HCT116 (cell line): Measurements from ENCODE around the gene RLN3. TPM values are rescaled to one million over a fixed set of nuclear protein-coding genes. Genes with fewer than 3 reads are reported as not detected.

ENCODE experiments used
- ATAC-seq: fragments of 200-7000 bp; cut with Tn5 transposase; 2 replicates; pipeline ENCODE4 v1.9.1; 2020; ENCODE audit warnings: mild to moderate bottlenecking, moderate library complexity
- BruUV-seq: library from RNA; stranded (reverse); fragments of 400-500 nt; replicated peaks from 2 replicates; lab custom pipeline; 2021; lab: Mats Ljungman, UMichigan
- CTCF ChIA-PET: fragments of 300-600 bp; sonication (Branson Sonifier 250); formaldehyde crosslinking; loops from one replicate; lab custom pipeline; 2021; ENCODE audit warnings: antibody characterized with exemption; lab: Charles Lee
- POLR2A ChIA-PET: fragments of 300-600, 350-600 bp; sonication (Branson Sonifier 250); formaldehyde crosslinking; loops from one replicate; lab custom pipeline; 2021; ENCODE audit warnings: antibody characterized with exemption; lab: Charles Lee
- RAD21 ChIA-PET, 2 experiments: fragments of 300-600 bp; sonication (Branson Sonifier 250); formaldehyde crosslinking; loops; one replicate each; lab custom pipeline; 2023; ENCODE audit warnings: low total read pairs in 2 of 2; ENCODE audit not compliant: uncharacterized antibody in 2 of 2, unreplicated experiment in 2 of 2, low non-redundant PET in 1 of 2; lab: Charles Lee
- DNase-seq: peaks from one replicate; pipeline ENCODE4 v3.0.0-alpha.2; 2010; ENCODE audit warnings: low read depth, low spot score
- H2AFZ ChIP-seq: fragments of 200-600 bp; shearing (Covaris generic), sonication (generic); 2 replicates; pipeline ENCODE4 v1.6.1; 2017; ENCODE audit warnings: low read depth, mixed run types, mixed read lengths, antibody characterized with exemption, low read length; ENCODE audit not compliant: poor library complexity, severe bottlenecking
- H3K27ac ChIP-seq: 2 replicates; pipeline ENCODE4 v1.5.1; 2012; ENCODE audit warnings: low read depth, low read length
- H3K27me3 ChIP-seq: fragments of 200-600 bp; sonication (generic); 2 replicates; pipeline ENCODE4 v1.6.1; 2016; ENCODE audit warnings: mixed run types, low read length, mixed read lengths; ENCODE audit not compliant: insufficient read depth
- H3K36me3 ChIP-seq, 2 experiments: fragments of 200-500 bp in 1 of 2; fragments of 200-600 bp in 1 of 2; sonication (Bioruptor generic) in 1 of 2; sonication (generic) in 1 of 2; 2 replicates each; pipeline versions ENCODE4 v1.5.1 to v1.6.1; 2014 to 2016; ENCODE audit warnings: low read length in 2 of 2, inconsistent platforms in 1 of 2, mixed read lengths in 1 of 2, mixed run types in 1 of 2; ENCODE audit not compliant: insufficient read depth in 2 of 2, control insufficient read depth in 1 of 2
- H3K4me1 ChIP-seq, 2 experiments: fragments of 200-600 bp in 1 of 2; sonication (generic) in 1 of 2; 2 replicates each; pipeline versions ENCODE4 v1.5.1 to v1.6.1; 2012 to 2017; ENCODE audit warnings: low read length in 2 of 2, inconsistent platforms in 1 of 2, mild to moderate bottlenecking in 1 of 2, mixed read lengths in 1 of 2, mixed run types in 1 of 2, moderate library complexity in 1 of 2; ENCODE audit not compliant: insufficient read depth in 2 of 2, control insufficient read depth in 1 of 2
- H3K4me2 ChIP-seq: fragments of 200-600 bp; sonication (generic); 2 replicates; pipeline ENCODE4 v1.6.1; 2017; ENCODE audit warnings: mixed run types, low read length, mixed read lengths
- H3K4me3 ChIP-seq, 2 experiments: fragments of 200-600 bp in 1 of 2; sonication (generic) in 1 of 2; replicated peaks in 1 of 2; 2 replicates each; pipeline ENCODE4 v1.5.1; 2011 to 2016; ENCODE audit warnings: low read length in 2 of 2, control low read depth in 1 of 2, low read depth in 1 of 2, mild to moderate bottlenecking in 1 of 2, mixed read lengths in 1 of 2, mixed run types in 1 of 2
- H3K79me2 ChIP-seq: fragments of 200-600 bp; sonication (generic); 2 replicates; pipeline ENCODE4 v1.6.1; 2017; ENCODE audit warnings: mild to moderate bottlenecking, mixed run types, low read length, moderate library complexity, mixed read lengths; ENCODE audit not compliant: insufficient read depth
- H3K9ac ChIP-seq: fragments of 200-600 bp; sonication (generic); 2 replicates; pipeline ENCODE4 v1.6.1; 2016; ENCODE audit warnings: low read length, mixed read lengths
- H3K9me2 ChIP-seq: fragments of 200-600 bp; sonication (generic), shearing (Covaris generic); 2 replicates; pipeline ENCODE4 v1.6.1; 2017; ENCODE audit warnings: mixed run types, mild to moderate bottlenecking, moderate library complexity; ENCODE audit not compliant: insufficient read depth
- H3K9me3 ChIP-seq, 2 experiments: fragments of 200-500 bp in 1 of 2; fragments of 200-600 bp in 1 of 2; sonication (Bioruptor generic) in 1 of 2; sonication (generic) in 1 of 2; 2 replicates each; pipeline ENCODE4 v1.6.1; 2014 to 2017; ENCODE audit warnings: low read length in 2 of 2, mixed read lengths in 2 of 2, inconsistent platforms in 1 of 2, low read depth in 1 of 2, mild to moderate bottlenecking in 1 of 2, mixed run types in 1 of 2, moderate library complexity in 1 of 2; ENCODE audit not compliant: control insufficient read depth in 1 of 2, insufficient read depth in 1 of 2
- H4K20me1 ChIP-seq: fragments of 200-600 bp; sonication (generic), shearing (Covaris generic); 2 replicates; pipeline ENCODE4 v1.6.1; 2017; ENCODE audit warnings: mixed run types, mild to moderate bottlenecking, moderate library complexity; ENCODE audit not compliant: insufficient read depth
- CBX3 ChIP-seq: IDR thresholded peaks from 2 replicates; pipeline ENCODE4 v1.6.1; 2012; ENCODE audit warnings: low read depth
- CEBPB ChIP-seq: IDR thresholded peaks from 2 replicates; pipeline ENCODE4 v1.6.1; 2012; ENCODE audit warnings: low read depth
- EGR1 ChIP-seq: IDR thresholded peaks from 2 replicates; pipeline ENCODE4 v1.6.1; 2012; ENCODE audit warnings: low read depth
- EZH2 ChIP-seq: fragments of 200-600 bp; sonication (generic); IDR thresholded peaks from 2 replicates; pipeline ENCODE4 v1.6.1; 2017; ENCODE audit warnings: antibody characterized with exemption, mixed run types
- EZH2phosphoT487 ChIP-seq: fragments of 200-600 bp; IDR thresholded peaks from 2 replicates; pipeline ENCODE4 v1.6.1; 2018; ENCODE audit warnings: antibody characterized with exemption, borderline replicate concordance
- FOSL1 ChIP-seq: IDR thresholded peaks from 2 replicates; pipeline ENCODE4 v1.6.1; 2012; ENCODE audit warnings: low read depth
- JUND ChIP-seq: IDR thresholded peaks from 2 replicates; pipeline ENCODE4 v1.6.1; 2012
- POLR2A ChIP-seq: IDR thresholded peaks from 2 replicates; pipeline ENCODE4 v1.7.0; 2011; ENCODE audit warnings: borderline replicate concordance; ENCODE audit not compliant: insufficient read depth, insufficient read length; ENCODE audit errors: extremely low read depth
- POLR2AphosphoS5 ChIP-seq: IDR thresholded peaks from 2 replicates; pipeline ENCODE4 v1.6.1; 2011; ENCODE audit warnings: mild to moderate bottlenecking, low read depth, low read length, moderate library complexity
- SP1 ChIP-seq: IDR thresholded peaks from 2 replicates; pipeline ENCODE4 v1.6.1; 2012; ENCODE audit warnings: low read depth
- YY1 ChIP-seq: IDR thresholded peaks from 2 replicates; pipeline ENCODE4 v1.6.1; 2011; ENCODE audit warnings: low read length, low read depth, moderate library complexity, mild to moderate bottlenecking; ENCODE audit not compliant: insufficient replicate concordance; ENCODE audit errors: extremely low read depth
- intact Hi-C: fragments of 100-400 bp; cut with micrococcal nuclease; formaldehyde crosslinking; loops from 2 replicates; pipeline ENCODE4 v1.10.0; 2022
- total RNA-seq: library from RNA; stranded (reverse); gene quantifications from one replicate; pipeline ENCODE4 v1.2.1, GENCODE V29; 2021; ENCODE audit not compliant: unreplicated experiment
- TF ChIP-seq, protein P1 (sequence below): IDR thresholded peaks from 2 replicates; pipeline ENCODE4 v1.6.1; 2012; ENCODE audit warnings: low read depth
- TF ChIP-seq, protein P2 (sequence below), 3 experiments: fragments of 200-600 bp in 1 of 3; sonication (generic) in 1 of 3; IDR thresholded peaks in 2 of 3; conservative IDR thresholded peaks in 1 of 3; 2 replicates each; pipeline ENCODE4 v1.5.1; 2012 to 2017; ENCODE audit warnings: low read depth in 2 of 3, low read length in 2 of 3, antibody characterized with exemption in 1 of 3, borderline replicate concordance in 1 of 3, control low read depth in 1 of 3, mild to moderate bottlenecking in 1 of 3, mixed read lengths in 1 of 3, mixed run types in 1 of 3, moderate library complexity in 1 of 3; ENCODE audit not compliant: insufficient read depth in 1 of 3
- TF ChIP-seq, protein P3 (sequence below): IDR thresholded peaks from 2 replicates; pipeline ENCODE4 v1.6.1; 2012
- TF ChIP-seq, protein P4 (sequence below): IDR thresholded peaks from 2 replicates; pipeline ENCODE4 v1.6.1; 2011; ENCODE audit warnings: mild to moderate bottlenecking, low read length, moderate library complexity; ENCODE audit not compliant: insufficient replicate concordance; ENCODE audit errors: extremely low read depth

Gene RLN3
- total RNA-seq, 1 experiment from 2014 or later: not detected

DNA sequence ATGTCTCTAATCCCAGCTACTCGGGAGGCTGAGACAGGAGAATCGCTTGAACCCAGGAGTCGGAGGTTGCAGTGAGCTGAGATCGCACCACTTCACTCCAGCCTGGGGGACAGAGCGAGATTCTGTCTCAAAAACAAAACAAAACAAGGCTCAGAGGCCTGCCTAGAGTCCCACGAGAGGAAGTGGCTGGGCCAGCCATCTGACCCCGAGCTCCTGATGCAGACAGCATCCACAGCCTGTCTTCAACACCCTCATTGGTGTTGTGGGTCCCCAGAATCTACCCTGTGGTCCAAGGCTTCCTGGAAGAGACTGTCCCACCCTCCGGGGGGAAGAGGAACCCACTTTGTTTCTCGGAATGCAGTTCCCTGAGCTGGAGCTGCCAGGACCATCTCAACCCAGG is 46.5 kb upstream of the RLN3 start:
- intact Hi-C loops: no loop called here
- Histone ChIP-seq H3K4me1 (peaks cover 8 to 11% of the 10 kb centered on the region in 2 experiments; a peak in 3 of 4 replicates), H3K4me2 (no peak overlapping the region), H3K9ac (no peak overlapping the region), H4K20me1 (no peaks in the 10 kb centered on the region), H3K27ac (no peak overlapping the region), H3K9me3 (no peaks in the 10 kb centered on the region), H3K27me3 (no peaks in the 10 kb centered on the region), H2AFZ (no peak overlapping the region), H3K9me2 (no peaks in the 10 kb centered on the region), H3K36me3 (no peaks in the 10 kb centered on the region; a peak in 1 of 4 replicates), H3K79me2 (no peaks in the 10 kb centered on the region), H3K4me3 (no peak overlapping the region)
- no peak for ATAC-seq
- ChIA-PET POLR2A (no interaction called here), CTCF (no interaction called here), RAD21 (no interaction called here)
- no TSS peak for BruUV-seq
- TF ChIP-seq JUND: no peak
- no peak for TF ChIP-seq YY1
- TF ChIP-seq, protein P1, sequence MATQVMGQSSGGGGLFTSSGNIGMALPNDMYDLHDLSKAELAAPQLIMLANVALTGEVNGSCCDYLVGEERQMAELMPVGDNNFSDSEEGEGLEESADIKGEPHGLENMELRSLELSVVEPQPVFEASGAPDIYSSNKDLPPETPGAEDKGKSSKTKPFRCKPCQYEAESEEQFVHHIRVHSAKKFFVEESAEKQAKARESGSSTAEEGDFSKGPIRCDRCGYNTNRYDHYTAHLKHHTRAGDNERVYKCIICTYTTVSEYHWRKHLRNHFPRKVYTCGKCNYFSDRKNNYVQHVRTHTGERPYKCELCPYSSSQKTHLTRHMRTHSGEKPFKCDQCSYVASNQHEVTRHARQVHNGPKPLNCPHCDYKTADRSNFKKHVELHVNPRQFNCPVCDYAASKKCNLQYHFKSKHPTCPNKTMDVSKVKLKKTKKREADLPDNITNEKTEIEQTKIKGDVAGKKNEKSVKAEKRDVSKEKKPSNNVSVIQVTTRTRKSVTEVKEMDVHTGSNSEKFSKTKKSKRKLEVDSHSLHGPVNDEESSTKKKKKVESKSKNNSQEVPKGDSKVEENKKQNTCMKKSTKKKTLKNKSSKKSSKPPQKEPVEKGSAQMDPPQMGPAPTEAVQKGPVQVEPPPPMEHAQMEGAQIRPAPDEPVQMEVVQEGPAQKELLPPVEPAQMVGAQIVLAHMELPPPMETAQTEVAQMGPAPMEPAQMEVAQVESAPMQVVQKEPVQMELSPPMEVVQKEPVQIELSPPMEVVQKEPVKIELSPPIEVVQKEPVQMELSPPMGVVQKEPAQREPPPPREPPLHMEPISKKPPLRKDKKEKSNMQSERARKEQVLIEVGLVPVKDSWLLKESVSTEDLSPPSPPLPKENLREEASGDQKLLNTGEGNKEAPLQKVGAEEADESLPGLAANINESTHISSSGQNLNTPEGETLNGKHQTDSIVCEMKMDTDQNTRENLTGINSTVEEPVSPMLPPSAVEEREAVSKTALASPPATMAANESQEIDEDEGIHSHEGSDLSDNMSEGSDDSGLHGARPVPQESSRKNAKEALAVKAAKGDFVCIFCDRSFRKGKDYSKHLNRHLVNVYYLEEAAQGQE: no peak
- no peak for TF ChIP-seq EZH2
- TF ChIP-seq POLR2AphosphoS5: no peak
- TF ChIP-seq POLR2A: no peak
- TF ChIP-seq SP1: no peak
- no peak for TF ChIP-seq EGR1
- TF ChIP-seq CEBPB: no peak
- TF ChIP-seq FOSL1: no peak
- no peak for TF ChIP-seq CBX3
- TF ChIP-seq, protein P2, sequence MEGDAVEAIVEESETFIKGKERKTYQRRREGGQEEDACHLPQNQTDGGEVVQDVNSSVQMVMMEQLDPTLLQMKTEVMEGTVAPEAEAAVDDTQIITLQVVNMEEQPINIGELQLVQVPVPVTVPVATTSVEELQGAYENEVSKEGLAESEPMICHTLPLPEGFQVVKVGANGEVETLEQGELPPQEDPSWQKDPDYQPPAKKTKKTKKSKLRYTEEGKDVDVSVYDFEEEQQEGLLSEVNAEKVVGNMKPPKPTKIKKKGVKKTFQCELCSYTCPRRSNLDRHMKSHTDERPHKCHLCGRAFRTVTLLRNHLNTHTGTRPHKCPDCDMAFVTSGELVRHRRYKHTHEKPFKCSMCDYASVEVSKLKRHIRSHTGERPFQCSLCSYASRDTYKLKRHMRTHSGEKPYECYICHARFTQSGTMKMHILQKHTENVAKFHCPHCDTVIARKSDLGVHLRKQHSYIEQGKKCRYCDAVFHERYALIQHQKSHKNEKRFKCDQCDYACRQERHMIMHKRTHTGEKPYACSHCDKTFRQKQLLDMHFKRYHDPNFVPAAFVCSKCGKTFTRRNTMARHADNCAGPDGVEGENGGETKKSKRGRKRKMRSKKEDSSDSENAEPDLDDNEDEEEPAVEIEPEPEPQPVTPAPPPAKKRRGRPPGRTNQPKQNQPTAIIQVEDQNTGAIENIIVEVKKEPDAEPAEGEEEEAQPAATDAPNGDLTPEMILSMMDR (IDR thresholded peaks at IDR 0.05 in 2 of 3, conservative IDR thresholded peaks at IDR 0.05 in 1 of 3; ENCODE audit: borderline replicate concordance in 1 of 3, insufficient read depth in 1 of 3, low read depth in 2 of 3, low read length in 2 of 3): no peak
- TF ChIP-seq, protein P3, sequence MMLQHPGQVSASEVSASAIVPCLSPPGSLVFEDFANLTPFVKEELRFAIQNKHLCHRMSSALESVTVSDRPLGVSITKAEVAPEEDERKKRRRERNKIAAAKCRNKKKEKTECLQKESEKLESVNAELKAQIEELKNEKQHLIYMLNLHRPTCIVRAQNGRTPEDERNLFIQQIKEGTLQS: no peak
- TF ChIP-seq EZH2phosphoT487: no peak
- TF ChIP-seq, protein P4, sequence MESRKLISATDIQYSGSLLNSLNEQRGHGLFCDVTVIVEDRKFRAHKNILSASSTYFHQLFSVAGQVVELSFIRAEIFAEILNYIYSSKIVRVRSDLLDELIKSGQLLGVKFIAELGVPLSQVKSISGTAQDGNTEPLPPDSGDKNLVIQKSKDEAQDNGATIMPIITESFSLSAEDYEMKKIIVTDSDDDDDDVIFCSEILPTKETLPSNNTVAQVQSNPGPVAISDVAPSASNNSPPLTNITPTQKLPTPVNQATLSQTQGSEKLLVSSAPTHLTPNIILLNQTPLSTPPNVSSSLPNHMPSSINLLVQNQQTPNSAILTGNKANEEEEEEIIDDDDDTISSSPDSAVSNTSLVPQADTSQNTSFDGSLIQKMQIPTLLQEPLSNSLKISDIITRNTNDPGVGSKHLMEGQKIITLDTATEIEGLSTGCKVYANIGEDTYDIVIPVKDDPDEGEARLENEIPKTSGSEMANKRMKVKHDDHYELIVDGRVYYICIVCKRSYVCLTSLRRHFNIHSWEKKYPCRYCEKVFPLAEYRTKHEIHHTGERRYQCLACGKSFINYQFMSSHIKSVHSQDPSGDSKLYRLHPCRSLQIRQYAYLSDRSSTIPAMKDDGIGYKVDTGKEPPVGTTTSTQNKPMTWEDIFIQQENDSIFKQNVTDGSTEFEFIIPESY: no peak
- no peak for DNase-seq
